DMS 273 treated with DMSO at 0.1 percent for 48 hours (cell line): ENCODE measurements around the gene ITGB1BP1.

Experiments
- DNase-seq: peaks from one replicate; lab custom pipeline; 2025; lab: John Stamatoyannopoulos, UW

The ITGB1BP1 gene

DNA sequence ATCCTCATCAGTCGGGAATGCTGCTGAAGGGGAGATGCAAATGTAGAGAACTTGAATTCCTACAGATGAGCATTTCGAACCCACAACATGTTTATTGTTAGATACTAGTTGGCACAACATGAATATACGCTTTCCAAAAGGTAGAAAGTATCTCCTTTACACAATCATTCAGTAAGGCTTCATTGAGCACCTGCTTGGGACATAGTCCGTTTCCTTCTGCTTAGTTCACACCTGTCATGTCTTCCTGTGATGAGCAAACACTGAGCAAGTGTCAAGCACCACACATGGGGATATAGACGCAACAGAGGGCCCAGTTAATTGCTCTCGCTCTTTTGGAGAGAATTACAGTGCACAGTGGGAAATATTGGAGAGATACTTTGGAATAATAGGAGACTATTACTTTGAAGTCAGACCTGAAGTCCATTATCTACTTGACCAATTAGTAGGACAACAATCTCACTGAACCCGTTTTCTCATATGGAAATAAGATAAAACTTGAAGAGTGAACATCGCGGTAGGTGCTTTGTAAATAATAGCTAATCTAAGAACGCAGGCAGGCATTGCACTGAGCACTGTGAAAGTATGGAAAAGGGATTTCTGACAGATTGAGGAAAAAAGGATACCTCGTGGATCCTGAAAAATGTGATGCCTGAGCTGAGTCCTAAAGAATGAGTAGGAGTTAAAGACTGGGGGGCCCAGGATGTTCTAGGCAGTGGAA is 1.3 kb upstream of the ITGB1BP1 start:
- DNase-seq: no peak

- DNase-seq: no peak
Observed at GRCh38 chr2:9423922-9424272, 569 bp upstream of the ITGB1BP1 start.

DNA sequence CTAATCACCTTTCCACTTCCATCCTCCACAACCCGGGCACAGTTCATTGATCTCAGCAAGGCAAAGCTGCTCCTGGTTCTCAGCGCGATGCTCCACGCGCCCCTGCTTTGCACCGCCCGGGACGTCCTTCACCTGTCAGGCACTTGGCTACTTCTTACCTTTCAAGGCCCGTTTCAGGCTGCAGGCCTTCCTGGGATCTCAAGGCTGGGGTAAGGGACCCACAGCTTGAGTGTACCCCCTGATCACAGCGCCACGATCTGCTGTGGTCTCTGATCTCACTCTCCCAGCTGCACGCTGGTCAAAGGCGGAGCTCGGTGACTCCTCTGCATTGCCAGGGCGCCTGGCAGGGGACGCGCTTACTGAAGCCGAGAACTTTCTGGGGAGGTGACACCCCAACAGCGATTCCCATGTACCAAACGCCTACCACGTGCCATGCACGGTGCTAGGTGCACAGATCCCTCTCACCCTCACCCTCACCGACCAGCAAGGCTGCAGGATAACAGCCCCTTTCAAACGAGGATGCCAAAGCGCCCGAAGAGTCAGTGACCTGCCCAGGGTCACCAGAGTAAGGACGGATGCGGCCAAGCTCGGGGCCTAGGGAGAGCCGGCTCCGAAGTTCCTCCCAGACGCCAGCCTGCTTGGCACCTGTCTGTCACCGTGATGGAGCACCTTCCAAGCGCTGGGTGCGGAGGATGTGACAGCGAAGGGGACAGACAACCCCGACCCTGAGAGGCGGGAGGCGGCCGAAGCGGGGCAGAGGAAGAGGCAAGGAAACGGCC is 818 bp downstream of the ITGB1BP1 start:
- DNase-seq: no peak

GRCh38 chr2:9420495-9420894 is 2.8 kb downstream of the ITGB1BP1 start:
- no peak for DNase-seq

DNA sequence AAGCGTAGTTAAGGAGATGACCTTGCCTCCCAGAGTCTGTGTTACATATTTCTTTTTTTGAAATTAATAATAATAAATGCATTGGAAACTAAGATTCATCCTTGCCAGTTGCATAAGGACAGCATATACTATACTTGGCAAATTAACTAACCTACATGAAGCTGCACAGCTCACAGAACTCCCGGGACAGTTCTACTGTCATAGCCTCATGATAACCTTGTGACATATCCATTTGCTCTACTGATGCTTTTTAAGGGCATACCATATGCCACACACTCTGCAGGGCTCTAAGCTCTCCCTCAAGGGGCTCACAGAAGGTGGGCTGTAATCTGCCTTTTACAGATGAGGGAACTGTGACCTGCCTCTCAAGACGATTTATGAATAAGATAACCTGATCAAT is 3.8 kb downstream of the ITGB1BP1 start:
- DNase-seq: no peak

- DNase-seq: no peak
Observed at GRCh38 chr2:9418746-9419145, 4.6 kb downstream of the ITGB1BP1 start.

DNA sequence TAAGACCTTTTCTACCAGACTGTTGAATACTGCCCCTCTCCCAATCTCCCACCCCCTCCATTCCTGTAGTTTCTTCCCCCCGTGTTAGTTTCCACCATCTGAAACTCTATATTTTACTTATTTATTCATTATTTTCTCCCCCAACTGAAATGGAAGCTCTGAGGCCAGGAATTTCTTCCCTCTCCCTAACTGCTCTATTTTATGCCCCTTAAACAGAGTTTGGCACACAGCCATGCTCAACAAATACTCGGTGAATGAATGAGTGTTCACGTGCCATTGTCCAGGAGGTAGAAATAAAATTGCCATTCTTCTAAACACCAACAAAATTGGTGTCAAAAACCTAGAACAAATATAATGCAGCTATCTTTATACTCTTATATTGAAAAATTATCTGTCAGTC is 5.6 kb downstream of the ITGB1BP1 start:
- no peak for DNase-seq

DNA sequence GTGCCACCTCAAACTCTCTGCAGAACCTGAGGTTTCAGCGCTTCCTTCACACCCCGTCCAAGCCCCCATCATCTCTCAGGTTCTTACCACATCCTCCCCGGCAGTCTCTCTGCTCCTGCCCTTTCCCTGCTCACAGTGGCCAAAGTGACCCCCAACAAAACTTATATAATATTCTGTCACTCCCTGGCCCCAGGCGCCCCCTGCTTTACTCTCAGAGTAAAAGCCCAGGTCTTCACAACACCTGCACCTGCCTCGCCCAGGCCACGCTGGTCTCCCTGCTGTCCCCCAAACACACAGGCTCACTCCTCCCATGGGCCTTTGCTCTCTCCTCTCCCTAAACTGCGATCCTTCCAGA is 6.4 kb downstream of the ITGB1BP1 start:
- no peak for DNase-seq

- DNase-seq: no peak
Observed at GRCh38 chr2:9416267-9416961, 6.9 kb downstream of the ITGB1BP1 start.

GRCh38 chr2:9415516-9416169 is 7.7 kb downstream of the ITGB1BP1 start:
- DNase-seq: no peak

- no peak for DNase-seq
Observed at GRCh38 chr2:9412781-9413180, 10.5 kb downstream of the ITGB1BP1 start.

DNA sequence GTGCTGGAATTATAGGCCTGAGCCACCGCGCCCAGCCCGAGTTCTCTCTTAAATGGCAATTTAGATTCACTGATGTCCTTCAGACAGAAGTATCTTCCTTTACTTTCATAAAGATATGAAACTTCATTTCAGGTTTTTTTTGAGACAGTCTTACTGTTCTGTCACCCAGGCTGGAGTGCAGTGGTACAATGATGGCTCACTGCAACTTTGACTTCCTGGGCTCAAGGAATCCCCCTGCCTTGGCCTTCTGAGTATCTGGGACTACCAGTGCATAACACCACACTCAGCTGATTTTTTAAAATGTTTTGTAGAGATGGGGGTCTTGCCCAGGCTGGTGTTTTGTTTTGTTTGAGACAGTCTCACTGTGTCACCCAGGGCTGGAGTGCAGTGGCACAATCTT is 13.2 kb downstream of the ITGB1BP1 start:
- no peak for DNase-seq

DNA sequence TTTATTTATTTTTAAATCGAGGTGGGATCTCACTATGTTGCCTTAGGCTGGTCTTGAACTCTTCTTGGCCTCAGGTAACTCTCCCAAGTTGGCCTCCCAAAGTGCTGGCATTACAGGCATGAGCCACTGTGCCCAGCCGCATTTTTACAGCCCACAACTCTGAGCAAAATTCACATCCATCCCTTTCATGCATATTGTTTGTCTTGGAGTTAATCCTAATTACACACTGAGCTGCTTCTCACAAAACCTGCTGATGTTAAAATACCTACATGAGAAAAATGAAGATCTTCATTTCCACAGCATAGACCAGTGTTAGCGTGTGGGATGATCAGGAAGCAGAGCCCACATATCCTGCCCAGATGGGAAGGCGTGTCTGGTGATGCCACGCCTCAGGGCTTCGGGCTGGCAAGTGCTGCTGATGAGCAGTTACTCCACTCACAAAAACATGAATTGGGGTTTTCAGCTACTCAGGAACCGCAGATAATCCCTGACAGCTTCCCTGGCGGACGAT is 14.6 kb downstream of the ITGB1BP1 start:
- no peak for DNase-seq

DNA sequence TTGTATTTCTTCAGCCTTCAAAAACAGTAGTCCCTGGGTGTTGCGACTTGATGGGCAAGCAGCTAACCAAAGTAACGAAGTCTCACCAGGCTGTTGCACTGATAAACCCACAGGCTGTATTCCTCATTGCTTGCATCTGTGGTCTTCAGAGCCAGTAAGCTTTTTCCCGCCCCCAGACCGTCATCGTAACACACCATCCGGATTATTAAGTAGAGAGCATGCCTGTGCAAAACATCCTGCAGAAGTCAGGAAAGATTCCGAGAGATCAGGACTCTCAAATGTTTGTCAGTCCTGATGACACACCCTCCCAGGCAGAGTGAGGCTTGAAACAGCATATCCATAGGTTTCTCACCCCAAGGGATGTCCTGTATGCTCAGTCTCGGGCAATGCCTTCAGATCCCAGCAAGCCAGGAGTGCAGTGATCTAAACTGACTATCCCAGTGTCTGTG is 15.9 kb downstream of the ITGB1BP1 start:
- DNase-seq: no peak

GRCh38 chr2:9406529-9407362 is 16.6 kb downstream of the ITGB1BP1 start:
- no peak for DNase-seq

GRCh38 chr2:9405636-9406035 is 17.7 kb downstream of the ITGB1BP1 start:
- no peak for DNase-seq

GRCh38 chr2:9404451-9404850 is 18.9 kb downstream of the ITGB1BP1 start:
- no peak for DNase-seq

DNA sequence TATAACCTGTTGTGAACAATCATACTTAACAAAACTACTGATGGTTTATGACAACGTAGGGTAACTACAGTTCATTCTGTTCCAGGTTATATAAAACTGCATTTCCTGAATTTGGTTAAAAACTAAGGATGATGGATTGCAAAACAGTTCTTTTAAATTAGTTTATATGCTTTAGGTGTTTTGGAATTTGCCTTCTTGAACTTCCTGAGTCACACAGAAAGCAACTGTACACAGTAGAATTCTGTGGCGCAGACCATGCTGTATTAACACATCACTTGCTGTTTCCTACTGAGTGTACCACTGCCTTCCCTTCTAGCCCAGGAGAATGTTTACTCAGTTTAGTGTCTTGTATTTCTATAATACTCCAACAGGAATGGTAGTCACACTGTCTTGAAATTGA is 19.4 kb downstream of the ITGB1BP1 start:
- DNase-seq: no peak

GRCh38 chr2:9401646-9402371 is 21.5 kb downstream of the ITGB1BP1 start:
- no peak for DNase-seq

- no peak for DNase-seq
Observed at GRCh38 chr2:9401059-9401547, 22.2 kb downstream of the ITGB1BP1 start.
